NCI-H2227 (cell line): ENCODE data around the gene SPON1.
"Not testable (repeated sequence)": the region's sequence is repeated elsewhere in the genome, so short reads cannot be mapped to it uniquely, and the experiment has no call there.

Source experiments
- DNase-seq: peaks from one replicate; lab custom pipeline; 2025; ENCODE audit not compliant: unreplicated experiment; lab: John Stamatoyannopoulos, UW

SPON1 gene

GRCh38 chr11:14075118-14076078, 112.9 kb downstream of the SPON1 start:
- DNase-seq: no peak

- DNase-seq: no peak
Observed at GRCh38 chr11:14079011-14079410, 116.5 kb downstream of the SPON1 start.

- DNase-seq: no peak
Observed at GRCh38 chr11:14079797-14080196, 117.3 kb downstream of the SPON1 start.

GRCh38 chr11:14081581-14082231, 119.2 kb downstream of the SPON1 start:
- no peak for DNase-seq

- DNase-seq: no peak
Observed at GRCh38 chr11:14082338-14082737, 119.8 kb downstream of the SPON1 start.

- DNase-seq: not testable (repeated sequence)
Observed at GRCh38 chr11:14088861-14089260, 126.3 kb downstream of the SPON1 start.

- DNase-seq: no peak
Observed at GRCh38 chr11:14089690-14090462, 127.4 kb downstream of the SPON1 start.

GRCh38 chr11:14090631-14091030, 128.1 kb downstream of the SPON1 start:
- DNase-seq: not testable (repeated sequence)

- no peak for DNase-seq
Observed at GRCh38 chr11:14093065-14093464, 130.5 kb downstream of the SPON1 start.

GRCh38 chr11:14094481-14095037, 132.0 kb downstream of the SPON1 start:
- no peak for DNase-seq

- no peak for DNase-seq
Observed at GRCh38 chr11:14095882-14096281, 133.4 kb downstream of the SPON1 start.

GRCh38 chr11:14096606-14097005, 134.1 kb downstream of the SPON1 start:
- DNase-seq: no peak

- DNase-seq: no peak
Observed at GRCh38 chr11:14101388-14101787, 138.9 kb downstream of the SPON1 start.

- no peak for DNase-seq
Observed at GRCh38 chr11:14102766-14103165, 140.2 kb downstream of the SPON1 start.

GRCh38 chr11:14105446-14105845, 142.9 kb downstream of the SPON1 start:
- no peak for DNase-seq

- no peak for DNase-seq
Observed at GRCh38 chr11:14106303-14107049, 144.0 kb downstream of the SPON1 start.

- DNase-seq: no peak
Observed at GRCh38 chr11:14107050-14107430, 144.5 kb downstream of the SPON1 start.

GRCh38 chr11:14109742-14110141, 147.2 kb downstream of the SPON1 start:
- no peak for DNase-seq

- DNase-seq: no peak
Observed at GRCh38 chr11:14110629-14111028, 148.1 kb downstream of the SPON1 start.

GRCh38 chr11:14111496-14111895, 149.0 kb downstream of the SPON1 start:
- no peak for DNase-seq
